H9 (cell line): ENCODE data around the gene TSPOAP1. TPM values are rescaled to one million over a fixed set of nuclear protein-coding genes. Genes with fewer than 3 reads are reported as not detected.

Experiments used
- DNase-seq: peaks from one replicate; pipeline ENCODE4 v3.0.0-alpha.2; 2017
- H2AFZ ChIP-seq: one replicate; pipeline ENCODE4 v1.6.1; 2013; ENCODE audit warnings: mild to moderate bottlenecking, low read length, control low read depth, moderate library complexity
- H2AK5ac ChIP-seq: 2 replicates; pipeline ENCODE4 v1.6.1; 2013; ENCODE audit warnings: low read length, control low read depth, mixed read lengths; ENCODE audit not compliant: insufficient read length
- H2BK120ac ChIP-seq: one replicate; pipeline ENCODE4 v1.6.1; 2013; ENCODE audit warnings: low read depth, mild to moderate bottlenecking, low read length, control low read depth, inconsistent platforms; ENCODE audit not compliant: poor library complexity, severe bottlenecking
- H2BK12ac ChIP-seq: 2 replicates; pipeline ENCODE4 v1.6.1; 2013; ENCODE audit warnings: low read length, control low read depth, mixed read lengths, low read depth; ENCODE audit not compliant: insufficient read length
- H2BK15ac ChIP-seq: 2 replicates; pipeline ENCODE4 v1.6.1; 2013; ENCODE audit warnings: low read depth, low read length, control low read depth
- H2BK20ac ChIP-seq: one replicate; pipeline ENCODE4 v1.6.1; 2013; ENCODE audit warnings: low read depth, mild to moderate bottlenecking, low read length, control low read depth, inconsistent platforms; ENCODE audit not compliant: poor library complexity, severe bottlenecking
- H2BK5ac ChIP-seq: 2 replicates; pipeline ENCODE4 v1.6.1; 2013; ENCODE audit warnings: low read length, control low read depth, mixed read lengths; ENCODE audit not compliant: insufficient read length
- H3K14ac ChIP-seq: 2 replicates; pipeline ENCODE4 v1.6.1; 2013; ENCODE audit warnings: low read length, control low read depth; ENCODE audit not compliant: insufficient read depth
- H3K18ac ChIP-seq: 2 replicates; pipeline ENCODE4 v1.6.1; 2013; ENCODE audit warnings: low read depth, mild to moderate bottlenecking, mixed read lengths, low read length, control low read depth; ENCODE audit not compliant: insufficient read length
- H3K23ac ChIP-seq: 2 replicates; pipeline ENCODE4 v1.6.1; 2013; ENCODE audit warnings: low read length, control low read depth, mixed read lengths, low read depth; ENCODE audit not compliant: insufficient read length
- H3K23me2 ChIP-seq: 2 replicates; pipeline ENCODE4 v1.6.1; 2013; ENCODE audit warnings: low read depth, mild to moderate bottlenecking, mixed read lengths, low read length, control low read depth; ENCODE audit not compliant: insufficient read length, poor library complexity, severe bottlenecking
- H3K27ac ChIP-seq: 2 replicates; pipeline ENCODE4 v1.5.1; 2013; ENCODE audit warnings: low read length, control low read depth, mixed read lengths, low read depth; ENCODE audit not compliant: insufficient read length
- H3K27me3 ChIP-seq: 2 replicates; pipeline ENCODE4 v1.6.1; 2013; ENCODE audit warnings: low read length, control low read depth, inconsistent platforms; ENCODE audit not compliant: insufficient read depth
- H3K4ac ChIP-seq: 2 replicates; pipeline ENCODE4 v1.6.1; 2013; ENCODE audit warnings: low read depth, mild to moderate bottlenecking, control low read depth, inconsistent platforms, low read length, moderate library complexity
- H3K4me1 ChIP-seq: 2 replicates; pipeline ENCODE4 v1.6.1; 2013; ENCODE audit warnings: low read length, control low read depth, inconsistent platforms; ENCODE audit not compliant: insufficient read depth
- H3K4me2 ChIP-seq: 2 replicates; pipeline ENCODE4 v1.6.1; 2013; ENCODE audit warnings: low read length, control low read depth, mixed read lengths; ENCODE audit not compliant: insufficient read length, insufficient read depth
- H3K56ac ChIP-seq: 2 replicates; pipeline ENCODE4 v1.6.1; 2013; ENCODE audit warnings: low read depth, mild to moderate bottlenecking, mixed read lengths, low read length, control low read depth; ENCODE audit not compliant: insufficient read length
- H3K79me1 ChIP-seq: 2 replicates; pipeline ENCODE4 v1.6.1; 2013; ENCODE audit warnings: low read depth, mild to moderate bottlenecking, moderate library complexity, low read length, control low read depth, inconsistent platforms; ENCODE audit not compliant: insufficient read depth, poor library complexity, severe bottlenecking
- H3K79me2 ChIP-seq: 2 replicates; pipeline ENCODE4 v1.6.1; 2013; ENCODE audit warnings: low read length, control low read depth, inconsistent platforms; ENCODE audit not compliant: insufficient read depth
- H3K9ac ChIP-seq: 2 replicates; pipeline ENCODE4 v1.6.1; 2013; ENCODE audit warnings: low read length, control low read depth, mixed read lengths; ENCODE audit not compliant: insufficient read length; ENCODE audit errors: extremely low read depth
- H3K9me3 ChIP-seq: one replicate; pipeline ENCODE4 v1.6.1; 2013; ENCODE audit warnings: low read depth, low read length, inconsistent platforms; ENCODE audit not compliant: control insufficient read depth
- H3T11ph ChIP-seq: one replicate; pipeline ENCODE4 v1.6.1; 2013; ENCODE audit warnings: mild to moderate bottlenecking, low read length, control low read depth, inconsistent platforms
- H4K20me1 ChIP-seq: one replicate; pipeline ENCODE4 v1.6.1; 2013; ENCODE audit not compliant: control insufficient read depth, insufficient read length, insufficient read depth
- H4K5ac ChIP-seq: 2 replicates; pipeline ENCODE4 v1.6.1; 2013; ENCODE audit warnings: low read depth, mild to moderate bottlenecking, mixed read lengths, low read length, control low read depth; ENCODE audit not compliant: insufficient read length
- H4K8ac ChIP-seq: replicated peaks from 2 replicates; pipeline ENCODE4 v1.6.1; 2013; ENCODE audit warnings: low read length, control low read depth, mixed read lengths, low read depth; ENCODE audit not compliant: insufficient read length
- H4K91ac ChIP-seq: 2 replicates; pipeline ENCODE4 v1.6.1; 2013; ENCODE audit warnings: low read depth, mild to moderate bottlenecking, moderate library complexity, mixed read lengths, low read length, control low read depth; ENCODE audit not compliant: insufficient read length
- H3K27ac Mint-ChIP-seq, 3 experiments: 2 replicates in 2 of 3; 3 replicates in 1 of 3; pipeline ENCODE4 v1.8.0; 2020 to 2021; ENCODE audit warnings: mixed read lengths in 3 of 3, mild to moderate bottlenecking in 1 of 3, moderate library complexity in 1 of 3
- H3K27me3 Mint-ChIP-seq: 2 replicates; pipeline ENCODE4 v1.8.0; 2021; ENCODE audit warnings: low read depth, mild to moderate bottlenecking, moderate library complexity, mixed read lengths
- H3K36me3 Mint-ChIP-seq, 3 experiments: 2 replicates in 2 of 3; 3 replicates in 1 of 3; pipeline ENCODE4 v1.8.0; 2020 to 2021; ENCODE audit warnings: low read depth in 3 of 3, mixed read lengths in 3 of 3; ENCODE audit not compliant: insufficient read depth in 1 of 3
- H3K4me1 Mint-ChIP-seq, 2 experiments: 2 replicates each; pipeline ENCODE4 v1.8.0; 2020; ENCODE audit warnings: mixed read lengths in 2 of 2
- H3K4me3 Mint-ChIP-seq, 2 experiments: 2 replicates in 1 of 2; 3 replicates in 1 of 2; pipeline ENCODE4 v1.8.0; 2020 to 2021; ENCODE audit warnings: mild to moderate bottlenecking in 2 of 2, mixed read lengths in 2 of 2, moderate library complexity in 1 of 2
- H3K9me3 Mint-ChIP-seq, 2 experiments: 2 replicates in 1 of 2; 3 replicates in 1 of 2; pipeline ENCODE4 v1.8.0; 2020; ENCODE audit warnings: mild to moderate bottlenecking in 2 of 2, mixed read lengths in 2 of 2, moderate library complexity in 1 of 2
- WGBS: extraction: QIAGEN DNeasy Blood & Tissue Kit; methylation state at CpG from one replicate; pipeline ENCODE4 v1.1.7; 2013; ENCODE audit warnings: missing lambda C conversion rate, low lambda C conversion rate, mixed read lengths; ENCODE audit not compliant: insufficient read length; ENCODE audit errors: extremely low coverage; 5-methylcytosine and 5-hydroxymethylcytosine counted together
- total RNA-seq: library from RNA; stranded (reverse); gene quantifications from 2 replicates; pipeline ENCODE4 v1.2.1, GENCODE V29; 2021
- TF ChIP-seq, protein P1 (sequence below): fragments of 200-600 bp; sonication (generic); conservative IDR thresholded peaks from 3 replicates; pipeline ENCODE4 v1.8.0; 2021; ENCODE audit warnings: antibody characterized with exemption, mild to moderate bottlenecking

The TSPOAP1 gene
- total RNA-seq, 1 experiment from 2014 or later, result 17.3 TPM

DNA sequence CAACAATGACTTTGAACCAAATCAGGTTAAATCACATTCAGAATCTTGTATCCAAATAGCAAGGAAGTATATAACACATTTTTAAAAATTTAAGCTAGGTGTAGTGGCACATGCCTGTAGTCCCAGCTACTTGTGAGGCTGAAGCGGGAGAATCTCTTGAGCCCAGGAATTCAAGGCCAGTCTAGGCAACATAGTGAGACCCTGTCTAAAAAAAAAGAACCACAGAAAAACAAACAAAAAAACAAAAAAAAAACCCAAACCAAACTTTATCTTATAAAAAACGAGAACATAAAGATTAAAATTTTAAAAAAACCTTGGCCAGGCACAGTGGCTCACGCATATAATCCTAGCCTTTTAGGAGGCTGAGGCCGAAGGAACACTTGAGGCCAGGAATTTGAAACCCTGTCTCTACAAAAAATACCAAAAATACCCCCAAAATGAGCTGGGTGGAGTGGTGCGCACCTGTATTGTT, 11.8 kb upstream of the TSPOAP1 start:
- no peak overlapping the region for H2BK120ac ChIP-seq
- H3K23ac ChIP-seq, result no peak overlapping the region
- no peak overlapping the region for H3K27ac ChIP-seq
- Mint-ChIP-seq H3K36me3 (peaks cover 8 to 16% (median 16%) of the 10 kb centered on the region in 3 experiments; a peak in 6 of 7 replicates), H3K27me3 (peaks cover 9% of the 10 kb centered on the region), H3K27ac (no peak overlapping the region), H3K4me1 (peaks cover 27 to 32% of the 10 kb centered on the region in 2 experiments), H3K4me3 (no peak overlapping the region), H3K9me3 (no peaks in the 10 kb centered on the region)
- WGBS, result 100% methylated on average over 1 of the region's 5 CpGs
- H3K56ac ChIP-seq, result no peak overlapping the region
- H2BK12ac ChIP-seq, result no peak overlapping the region
- H3K4ac ChIP-seq, result no peak overlapping the region
- no peak overlapping the region for H2BK15ac ChIP-seq
- no peak overlapping the region for H4K5ac ChIP-seq
- no peaks in the 10 kb centered on the region for H3K27me3 ChIP-seq
- no peak overlapping the region for H3K18ac ChIP-seq
- no peaks in the 10 kb centered on the region for H3K79me2 ChIP-seq
- DNase-seq, result no peak
- no peak overlapping the region for H2AFZ ChIP-seq
- H3K79me1 ChIP-seq, result no peaks in the 10 kb centered on the region
- TF ChIP-seq, protein P1, sequence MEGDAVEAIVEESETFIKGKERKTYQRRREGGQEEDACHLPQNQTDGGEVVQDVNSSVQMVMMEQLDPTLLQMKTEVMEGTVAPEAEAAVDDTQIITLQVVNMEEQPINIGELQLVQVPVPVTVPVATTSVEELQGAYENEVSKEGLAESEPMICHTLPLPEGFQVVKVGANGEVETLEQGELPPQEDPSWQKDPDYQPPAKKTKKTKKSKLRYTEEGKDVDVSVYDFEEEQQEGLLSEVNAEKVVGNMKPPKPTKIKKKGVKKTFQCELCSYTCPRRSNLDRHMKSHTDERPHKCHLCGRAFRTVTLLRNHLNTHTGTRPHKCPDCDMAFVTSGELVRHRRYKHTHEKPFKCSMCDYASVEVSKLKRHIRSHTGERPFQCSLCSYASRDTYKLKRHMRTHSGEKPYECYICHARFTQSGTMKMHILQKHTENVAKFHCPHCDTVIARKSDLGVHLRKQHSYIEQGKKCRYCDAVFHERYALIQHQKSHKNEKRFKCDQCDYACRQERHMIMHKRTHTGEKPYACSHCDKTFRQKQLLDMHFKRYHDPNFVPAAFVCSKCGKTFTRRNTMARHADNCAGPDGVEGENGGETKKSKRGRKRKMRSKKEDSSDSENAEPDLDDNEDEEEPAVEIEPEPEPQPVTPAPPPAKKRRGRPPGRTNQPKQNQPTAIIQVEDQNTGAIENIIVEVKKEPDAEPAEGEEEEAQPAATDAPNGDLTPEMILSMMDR, result no peak
- no peak overlapping the region for H3T11ph ChIP-seq
- no peak overlapping the region for H3K4me2 ChIP-seq
- no peak overlapping the region for H4K8ac ChIP-seq
- H2BK20ac ChIP-seq, result no peak overlapping the region
- no peak overlapping the region for H3K14ac ChIP-seq
- no peaks in the 10 kb centered on the region for H3K23me2 ChIP-seq
- no peak overlapping the region for H2BK5ac ChIP-seq
- H4K91ac ChIP-seq, result no peak overlapping the region
- H3K9me3 ChIP-seq, result no peaks in the 10 kb centered on the region
- no peaks in the 10 kb centered on the region for H4K20me1 ChIP-seq
- H3K9ac ChIP-seq, result no peak overlapping the region
- no peak overlapping the region for H2AK5ac ChIP-seq
- peaks cover 6% of the 10 kb centered on the region; the same call in 1 of the 2 replicates for H3K4me1 ChIP-seq
